ENCODE measurements around the gene FBXO31. TPM values are rescaled to one million over a fixed set of nuclear protein-coding genes. Genes with fewer than 3 reads are reported as not detected.

Gene FBXO31
- total and polyA plus RNA-seq, 2 donors (not counting 3 experiments of a cell fraction or from before 2014, with no cell fraction given) = 17.1 to 31.8 TPM

DNA sequence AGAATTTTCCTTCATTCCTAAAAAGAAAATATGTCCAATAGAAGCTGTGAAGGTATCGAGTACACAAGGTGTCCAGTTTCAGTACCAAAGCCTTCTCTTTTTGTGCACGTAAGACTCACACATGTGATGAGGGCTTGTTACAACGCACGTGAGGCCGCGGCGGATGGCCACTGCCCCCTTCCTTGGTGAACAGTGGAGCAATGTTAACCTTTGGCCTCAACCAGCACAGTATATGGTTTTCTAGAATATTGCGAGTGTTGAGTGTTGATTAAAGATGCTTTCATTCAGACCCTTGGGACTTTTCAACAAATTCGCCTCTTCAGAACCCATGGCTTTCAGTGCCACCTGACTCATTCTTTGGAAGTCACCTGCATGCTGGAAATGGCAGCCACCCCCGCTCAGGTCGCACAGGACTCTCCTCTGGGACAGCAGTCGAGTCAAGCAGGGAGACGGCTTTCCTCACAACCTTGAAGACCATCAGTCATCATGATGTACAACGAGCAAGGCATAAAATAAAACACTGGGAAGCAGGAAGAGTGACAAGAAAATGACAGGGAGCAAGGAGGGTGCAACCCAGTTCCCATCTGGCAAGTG lies 23.0 kb upstream of the FBXO31 start:
- CTCF ChIA-PET = interaction anchor here (1.1 to 2.4 kb wide), 5 partner anchors 10 to 166 kb away, joined by 3 to 20 read pairs (median 8); no protein-coding TSS in a partner anchor
- H3K36me3 ChIP-seq (ENCODE audit: control insufficient read depth in 2 of 2, extremely low read depth in 1 of 2, insufficient read depth in 2 of 2, low read length in 2 of 2) = peaks cover 16 to 36% of the 10 kb centered on the region in 2 experiments
- no peak for DNase-seq (ENCODE audit: low read depth, low spot score)

More for the DNA sequence above, 23.0 kb upstream of the FBXO31 start:
- no TSS peak for BruUV-seq (replicated peaks)
- Histone ChIP-seq H4K20me1 (replicated peaks; ENCODE audit: control insufficient read depth, extremely low read depth, insufficient read depth, low read length) (no peaks in the 10 kb centered on the region), H3K27ac (ENCODE audit: insufficient read depth, low read depth, low read length) (peak overlapping the region; percentile 55), H3K27me3 (ENCODE audit: control insufficient read depth in 2 of 2, insufficient read depth in 2 of 2, low read length in 2 of 2) (no peaks in the 10 kb centered on the region), H3K9me1 (replicated peaks; ENCODE audit: control insufficient read depth, extremely low read depth, insufficient read depth, low read length) (no peaks in the 10 kb centered on the region), H3K4me2 (ENCODE audit: insufficient read depth, low read length) (no peak overlapping the region), H2AFZ (ENCODE audit: low read depth, low read length) (no peak overlapping the region), H3K4me3 (replicated peaks in 1 of 3; ENCODE audit: insufficient read depth in 1 of 3, low read depth in 1 of 3, low read length in 3 of 3) (no peak overlapping the region), H3K79me2 (ENCODE audit: control insufficient read depth, insufficient read depth, low read length) (no peaks in the 10 kb centered on the region), H3K9me3 (replicated peaks; ENCODE audit: control insufficient read depth, insufficient read depth, low read length) (no peaks in the 10 kb centered on the region), H3K9ac (replicated peaks; ENCODE audit: extremely low read depth, insufficient read depth, low read length) (peak overlapping the region; percentile 50), H3K4me1 (ENCODE audit: control insufficient read depth, extremely low read depth, insufficient read depth, low read length) (peaks cover 20% of the 10 kb centered on the region)
- intact Hi-C loops (cut with micrococcal nuclease) (loop anchor here (1.0 to 10.0 kb wide), 4 partner anchors 14 to 358 kb away; partner anchors contain the start of genes KLHDC4, MAP1LC3B and ZCCHC14), dilution Hi-C loops (cut with MboI; ENCODE audit: extremely low pct_ligation_motif_present, low sequenced_read_pairs) (no loop called here)
- FAIRE-seq = no peak
- TF ChIP-seq GATA2 (IDR thresholded peaks at IDR 0.05; ENCODE audit: insufficient read depth, insufficient read length, low read depth, low read length) = no peak
- TF ChIP-seq FOS (IDR thresholded peaks at IDR 0.05; ENCODE audit: borderline replicate concordance, insufficient read depth, low read length) = no peak
- no peak for TF ChIP-seq EZH2 (IDR thresholded peaks at IDR 0.05; ENCODE audit: borderline replicate concordance, low read depth, low read length, severe bottlenecking)
- TF ChIP-seq, protein P1, sequence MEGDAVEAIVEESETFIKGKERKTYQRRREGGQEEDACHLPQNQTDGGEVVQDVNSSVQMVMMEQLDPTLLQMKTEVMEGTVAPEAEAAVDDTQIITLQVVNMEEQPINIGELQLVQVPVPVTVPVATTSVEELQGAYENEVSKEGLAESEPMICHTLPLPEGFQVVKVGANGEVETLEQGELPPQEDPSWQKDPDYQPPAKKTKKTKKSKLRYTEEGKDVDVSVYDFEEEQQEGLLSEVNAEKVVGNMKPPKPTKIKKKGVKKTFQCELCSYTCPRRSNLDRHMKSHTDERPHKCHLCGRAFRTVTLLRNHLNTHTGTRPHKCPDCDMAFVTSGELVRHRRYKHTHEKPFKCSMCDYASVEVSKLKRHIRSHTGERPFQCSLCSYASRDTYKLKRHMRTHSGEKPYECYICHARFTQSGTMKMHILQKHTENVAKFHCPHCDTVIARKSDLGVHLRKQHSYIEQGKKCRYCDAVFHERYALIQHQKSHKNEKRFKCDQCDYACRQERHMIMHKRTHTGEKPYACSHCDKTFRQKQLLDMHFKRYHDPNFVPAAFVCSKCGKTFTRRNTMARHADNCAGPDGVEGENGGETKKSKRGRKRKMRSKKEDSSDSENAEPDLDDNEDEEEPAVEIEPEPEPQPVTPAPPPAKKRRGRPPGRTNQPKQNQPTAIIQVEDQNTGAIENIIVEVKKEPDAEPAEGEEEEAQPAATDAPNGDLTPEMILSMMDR (IDR thresholded peaks at IDR 0.05; ENCODE audit: extremely low read depth in 1 of 2, insufficient read depth in 1 of 2, low read depth in 1 of 2, low read length in 2 of 2) = no peak
- no peak for TF ChIP-seq POLR2A (IDR thresholded peaks at IDR 0.05; ENCODE audit: low read depth, low read length)
- TF ChIP-seq POLR2AphosphoS5 (IDR thresholded peaks at IDR 0.05; ENCODE audit: insufficient read depth, low read depth, low read length) = no peak
- no peak for TF ChIP-seq MYC (IDR thresholded peaks at IDR 0.05; ENCODE audit: low read depth, low read length)
- TF ChIP-seq MAX (IDR thresholded peaks at IDR 0.05; ENCODE audit: insufficient read depth, insufficient read length) = no peak
- TF ChIP-seq JUN (IDR thresholded peaks at IDR 0.05; ENCODE audit: borderline replicate concordance, insufficient read depth, insufficient read length, low read depth) = no peak
- POLR2A ChIA-PET = interaction anchor here (0.8 kb wide), 1 partner anchor 12 kb away, joined by 3 read pairs; no protein-coding TSS in a partner anchor

All from endothelial cell of umbilical vein (primary cell).